Caki2 (cell line): ENCODE data around the gene PWWP2B. TPM values are rescaled to one million over a fixed set of nuclear protein-coding genes. Genes with fewer than 3 reads are reported as not detected.

Experiments
- DNase-seq: peaks from one replicate; pipeline ENCODE4 v3.0.0-alpha.2; 2015; ENCODE audit warnings: low read depth
- in situ Hi-C: cut with HindIII; loops from 2 replicates; pipeline ENCODE4 v1.10.0; 2016; ENCODE audit warnings: low sequenced_read_pairs, low pct_unique_long_range_greater_than_20kb, mixed read lengths
- total RNA-seq: library from RNA; depleted of rRNA; stranded (reverse); fragments of >200 nt; shearing (Covaris generic); gene quantifications from 2 replicates; pipeline ENCODE4 v1.2.3, GENCODE V29; 2014; ENCODE audit warnings: low replicate concordance

The PWWP2B gene
- total RNA-seq, 1 experiment from 2014 or later: 14.8 TPM

DNA sequence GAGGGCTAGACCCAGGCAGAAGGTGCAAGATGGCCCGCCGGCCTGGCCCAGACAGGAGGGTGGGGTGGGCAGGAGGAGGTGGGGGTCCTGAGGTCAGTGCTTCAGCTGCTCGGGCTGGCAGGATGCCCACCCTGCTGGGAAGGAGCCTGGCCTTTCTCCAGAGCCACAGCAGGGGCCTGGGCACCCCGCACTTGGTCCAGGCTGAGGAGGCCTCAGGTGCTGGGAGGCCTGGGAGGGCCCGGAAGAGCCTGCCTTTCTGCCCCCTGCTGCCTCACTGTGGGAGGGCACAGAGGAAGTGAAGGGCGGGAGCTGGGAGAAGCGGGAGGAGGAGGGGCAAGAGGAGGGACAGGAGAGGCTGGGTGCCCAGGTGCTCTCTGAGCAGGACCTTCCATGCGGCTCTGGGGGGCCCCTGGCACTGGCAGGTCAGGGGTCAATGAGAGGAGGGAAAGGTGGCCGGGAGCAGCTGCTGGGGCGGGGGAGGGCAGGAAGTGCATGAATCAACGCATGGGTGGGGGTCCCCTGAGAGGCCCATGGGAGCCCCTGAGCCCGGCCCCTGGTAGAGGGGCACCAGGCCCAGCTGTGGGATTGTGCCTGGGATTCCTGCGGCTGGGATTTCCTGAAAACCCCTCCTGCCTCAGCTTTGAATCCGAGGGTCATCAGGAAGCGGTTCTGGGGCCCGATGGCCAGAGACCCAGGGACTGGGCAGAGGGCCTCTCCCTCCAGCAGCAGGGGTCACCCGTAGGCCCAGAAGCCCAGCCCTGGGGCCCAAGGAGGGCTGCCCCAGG, 49.9 kb downstream of the PWWP2B start:
- peak; percentile 54 for DNase-seq
- in situ Hi-C loops: no loop called here

DNA sequence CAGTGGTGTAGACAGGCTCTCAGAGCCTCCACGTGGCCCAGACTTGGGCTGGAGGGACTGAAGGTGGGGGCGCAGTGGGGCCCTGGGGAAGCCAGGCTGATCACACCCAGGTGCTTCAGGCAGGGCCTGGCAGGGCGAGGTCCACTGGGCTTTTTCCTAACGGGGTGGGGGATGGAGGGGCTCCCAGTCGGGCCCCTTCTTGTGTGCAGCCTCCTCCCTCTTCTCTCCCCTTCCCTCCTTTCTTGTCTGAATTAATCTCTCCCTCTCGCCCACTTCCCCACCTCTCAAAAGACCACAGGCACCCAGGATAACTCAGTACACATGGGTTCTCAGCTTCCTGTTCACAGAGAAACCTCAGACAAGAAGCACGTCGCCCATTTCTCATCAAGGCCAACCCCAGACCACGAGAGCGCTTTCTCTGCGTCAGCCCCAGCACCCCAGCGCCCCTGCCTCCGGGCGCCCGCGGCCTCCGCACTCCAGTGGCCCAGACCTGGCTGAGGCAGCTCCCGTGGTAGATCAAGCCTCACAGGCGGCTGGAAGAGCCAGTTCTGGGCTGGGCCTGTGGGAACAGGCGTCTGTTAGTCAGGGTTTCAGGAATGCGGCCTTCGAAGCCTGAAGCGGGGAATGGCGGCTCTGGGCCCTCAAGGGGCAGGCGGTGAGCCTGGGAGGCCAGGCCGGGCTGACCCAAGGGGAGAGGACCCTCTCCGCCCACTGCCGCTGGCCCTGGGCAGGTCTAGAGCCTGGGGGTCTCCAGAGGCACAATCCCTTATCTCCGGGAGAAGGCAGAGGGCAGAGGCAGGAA, 50.6 kb downstream of the PWWP2B start:
- in situ Hi-C loops: no loop called here
- no peak for DNase-seq

DNA sequence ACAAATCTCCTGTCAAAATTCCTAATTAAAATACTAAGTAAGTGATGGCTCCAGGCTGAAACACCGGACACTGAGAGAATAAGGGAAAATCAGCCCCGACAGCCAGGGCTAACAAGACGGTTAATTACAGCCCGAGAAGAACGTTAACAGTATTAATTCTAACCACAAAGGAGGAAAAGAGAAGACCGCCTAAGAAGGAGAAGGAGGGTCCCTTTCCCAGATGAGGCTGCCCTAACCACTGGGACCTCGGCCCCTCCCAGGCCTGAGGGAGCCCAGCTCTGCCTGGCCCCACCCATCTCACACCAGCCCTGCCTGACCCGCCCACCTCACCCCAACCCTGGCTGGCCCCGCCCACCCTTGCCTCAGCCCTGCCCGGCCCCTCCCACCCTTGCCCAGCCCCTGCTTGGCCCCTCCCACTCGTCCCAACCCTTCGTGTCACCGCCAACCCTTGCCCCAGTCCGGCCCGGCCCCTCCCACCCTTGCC, 51.3 kb downstream of the PWWP2B start:
- peak; percentile 65 for DNase-seq
- in situ Hi-C loops: no loop called here

DNA sequence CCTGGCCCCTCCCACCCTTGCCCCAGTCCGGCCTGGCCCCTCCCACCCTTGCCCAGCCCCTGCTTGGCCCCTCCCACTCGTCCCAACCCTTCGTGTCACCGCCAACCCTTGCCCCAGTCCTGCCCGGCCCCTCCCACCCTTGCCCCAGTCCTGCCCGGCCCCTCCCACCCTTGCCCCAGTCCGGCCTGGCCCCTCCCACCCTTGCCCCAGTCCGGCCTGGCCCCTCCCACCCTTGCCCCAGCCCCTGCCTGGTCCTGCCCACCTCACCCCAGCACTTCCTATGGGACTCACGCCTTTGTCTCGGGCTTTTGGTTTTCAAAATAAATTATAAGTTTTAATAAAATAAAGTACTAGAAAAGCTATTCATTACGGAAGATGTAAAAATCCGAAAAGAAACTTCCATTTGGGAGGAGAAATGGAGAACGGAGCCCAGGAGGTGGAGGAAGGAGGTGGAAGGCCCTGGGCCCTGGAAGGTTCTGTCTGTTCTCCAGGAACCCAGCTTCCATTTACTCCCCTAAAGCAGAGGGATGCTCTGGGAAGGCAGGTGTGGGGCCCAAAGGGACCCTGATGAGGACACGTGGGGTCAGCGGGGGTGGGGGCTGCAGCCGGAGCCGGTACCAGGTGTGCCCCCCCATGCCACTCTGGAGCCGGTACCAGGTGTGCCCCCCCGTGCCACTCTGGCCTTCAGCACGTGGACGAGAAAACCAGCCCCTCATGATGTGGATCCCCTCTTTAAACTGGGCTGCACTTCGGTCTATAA, 52.2 kb downstream of the PWWP2B start:
- in situ Hi-C loops: no loop called here
- peak; percentile 28 for DNase-seq

DNA sequence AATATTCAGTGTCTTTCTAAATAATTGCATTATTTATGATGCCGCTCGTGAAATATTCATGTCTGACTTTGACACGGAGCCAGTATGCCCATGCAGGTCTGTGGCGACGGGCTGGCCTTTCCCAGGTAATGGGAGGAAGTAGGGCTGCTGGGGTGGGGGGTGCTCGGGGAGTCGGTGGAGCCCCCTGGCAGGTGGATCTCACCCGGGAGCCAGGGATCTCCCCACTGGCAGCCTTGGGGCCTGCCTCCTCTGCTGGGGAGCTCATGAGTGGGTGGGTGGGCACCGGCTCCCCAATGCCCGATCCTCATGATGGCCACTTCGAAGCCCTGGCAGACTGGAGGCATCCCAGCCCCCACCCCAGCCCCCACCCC, 52.8 kb downstream of the PWWP2B start:
- in situ Hi-C loops: no loop called here
- no peak for DNase-seq

DNA sequence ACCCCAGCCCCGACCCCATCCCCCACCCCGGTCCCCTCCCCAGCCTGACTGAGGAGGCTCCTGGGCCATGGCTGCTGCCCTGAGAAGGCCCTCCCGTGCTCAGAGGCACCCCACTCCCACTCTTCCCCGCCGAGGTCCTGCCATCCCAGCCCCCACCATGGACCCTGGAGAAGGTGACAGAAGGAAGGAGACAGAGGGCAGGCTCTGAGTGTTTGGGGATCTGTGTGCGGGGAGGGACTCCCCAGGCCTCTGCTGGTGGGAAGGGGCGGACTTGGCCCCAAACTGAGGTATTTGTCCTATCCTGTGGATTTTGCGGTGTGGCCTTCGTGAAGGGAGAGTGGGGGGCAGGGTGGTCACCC, 53.4 kb downstream of the PWWP2B start:
- in situ Hi-C loops: no loop called here

DNA sequence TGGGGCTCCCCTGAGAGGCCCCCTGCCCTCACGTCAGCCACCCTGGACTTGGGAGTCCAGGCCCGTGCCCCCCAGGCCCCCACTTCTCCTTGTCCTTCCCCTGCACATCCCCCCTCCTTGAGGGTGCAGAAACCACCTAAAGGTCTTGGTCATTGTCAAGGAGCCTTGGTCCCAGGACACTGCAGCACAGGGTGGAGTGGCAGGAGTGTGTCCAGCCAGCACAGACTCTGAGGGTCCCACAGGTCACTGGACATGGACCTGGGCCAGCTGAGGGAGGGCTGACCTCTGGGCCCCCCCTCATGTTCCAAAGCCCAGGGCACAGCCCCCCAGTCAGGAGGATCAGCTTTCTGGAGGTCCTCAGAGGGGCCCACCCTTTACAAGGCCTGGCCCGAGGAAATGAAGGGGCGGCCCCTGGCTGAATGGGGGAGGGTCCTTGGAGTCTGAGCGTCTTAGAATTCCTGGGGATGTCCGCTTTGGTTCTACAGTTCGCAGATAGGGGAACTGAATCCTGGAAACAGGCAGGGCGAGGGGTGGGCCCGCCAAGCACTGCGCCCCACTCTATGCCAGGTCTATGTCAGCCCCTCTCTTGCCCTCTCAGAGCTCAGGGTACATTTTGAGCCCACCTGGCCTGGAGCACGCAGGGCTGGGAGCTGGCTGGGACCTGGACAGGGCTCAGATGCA, 54.0 kb downstream of the PWWP2B start:
- in situ Hi-C loops: no loop called here
- DNase-seq: no peak

More for the DNA sequence above, 53.4 kb downstream of the PWWP2B start:
- no peak for DNase-seq

DNA sequence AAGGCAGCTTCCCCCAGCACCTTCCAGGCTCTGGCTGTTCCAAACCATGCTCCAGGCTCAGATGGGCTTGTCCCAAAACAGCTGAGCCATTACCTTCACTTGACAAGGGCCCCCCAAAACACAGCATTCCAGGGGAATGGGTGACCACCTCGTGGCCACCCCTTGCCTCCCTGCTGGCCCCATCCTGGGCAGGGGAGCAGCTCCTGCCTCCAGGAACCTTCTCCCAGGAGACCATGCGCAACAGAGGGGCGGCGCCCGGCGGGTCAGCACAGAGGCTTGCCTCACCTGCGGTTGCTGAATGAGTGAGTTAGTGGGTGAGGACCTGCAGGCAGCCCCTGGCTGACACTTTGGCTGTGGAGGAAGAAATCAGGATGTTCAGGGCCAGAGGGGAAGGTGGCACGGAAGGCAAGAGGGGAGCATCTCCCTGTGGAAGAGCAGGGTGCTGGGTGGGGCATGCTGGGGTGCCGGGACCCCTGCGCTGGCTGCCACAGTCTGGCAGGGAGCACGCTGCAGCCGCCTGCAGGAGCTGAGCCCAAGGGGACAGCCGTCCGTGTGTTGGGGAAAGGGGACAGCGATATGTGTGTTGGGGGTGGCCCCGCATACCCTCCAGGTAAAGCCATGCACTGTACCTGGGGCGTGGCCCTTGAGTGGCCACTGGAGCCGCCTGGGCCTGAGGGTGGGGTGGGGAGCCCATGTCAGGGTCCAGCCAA, 54.7 kb downstream of the PWWP2B start:
- DNase-seq: no peak
- in situ Hi-C loops: no loop called here

DNA sequence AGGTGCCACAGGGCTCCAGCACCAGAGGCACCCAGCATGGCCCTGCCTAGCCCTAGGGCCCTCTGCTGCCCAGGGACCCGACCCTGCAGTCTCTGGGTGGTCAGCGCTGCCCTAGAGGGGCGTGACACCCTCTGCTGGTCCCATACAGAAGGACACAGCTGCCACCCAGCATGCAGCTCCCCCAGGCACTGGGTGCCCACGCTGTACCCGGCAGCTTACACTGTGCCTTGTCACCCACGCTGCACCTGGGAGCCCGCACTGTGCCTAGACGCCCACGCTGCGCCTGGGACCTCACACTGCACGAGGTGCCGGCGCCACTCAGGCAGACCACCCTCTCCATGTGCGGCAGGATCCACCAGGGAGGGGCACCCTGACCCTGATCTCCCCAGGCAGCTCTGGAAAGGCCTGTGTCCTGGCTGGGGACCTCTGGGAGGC, 55.2 kb downstream of the PWWP2B start:
- in situ Hi-C loops: no loop called here
- no peak for DNase-seq

DNA sequence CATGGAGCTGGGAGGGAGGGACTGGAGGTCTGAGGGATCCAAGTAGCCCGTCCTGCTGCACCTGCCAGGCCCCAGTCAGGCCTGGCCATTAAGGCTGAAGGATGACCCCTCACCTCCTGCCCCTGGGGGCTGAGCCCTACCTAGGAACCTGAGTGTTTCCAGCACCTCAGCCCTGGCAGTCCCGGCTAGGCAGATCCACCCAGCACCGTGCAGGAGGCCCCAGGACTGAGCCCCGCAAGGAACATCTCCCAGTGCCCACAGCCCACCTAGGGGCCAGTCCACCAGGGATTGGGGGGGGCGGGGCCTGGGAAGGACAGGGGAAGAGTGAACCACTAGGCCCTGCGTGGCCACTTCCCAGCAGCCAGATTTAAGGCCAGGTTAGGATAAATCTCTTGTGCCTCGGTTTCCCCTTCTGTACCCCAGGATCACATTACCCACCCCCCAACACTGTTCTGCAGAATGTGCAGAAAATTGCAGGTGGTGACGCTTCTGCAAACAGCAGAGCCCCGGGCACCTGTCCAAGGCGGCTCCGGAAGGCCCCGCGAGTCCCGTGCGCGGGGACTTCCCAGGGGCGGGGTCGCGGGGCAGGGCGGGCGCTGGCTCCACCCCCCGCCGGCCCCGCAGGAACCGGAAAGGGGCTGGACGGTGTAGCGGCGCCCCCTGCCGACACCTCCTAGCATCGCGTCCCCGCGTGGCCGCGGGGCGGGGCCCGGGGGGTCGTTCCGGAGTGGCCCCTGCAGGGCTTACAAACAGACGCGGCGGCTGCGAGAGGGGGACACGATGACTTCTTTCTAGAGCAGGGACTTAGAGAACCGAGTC, 55.9 kb downstream of the PWWP2B start:
- peak; percentile 75 for DNase-seq
- in situ Hi-C loops: no loop called here

DNA sequence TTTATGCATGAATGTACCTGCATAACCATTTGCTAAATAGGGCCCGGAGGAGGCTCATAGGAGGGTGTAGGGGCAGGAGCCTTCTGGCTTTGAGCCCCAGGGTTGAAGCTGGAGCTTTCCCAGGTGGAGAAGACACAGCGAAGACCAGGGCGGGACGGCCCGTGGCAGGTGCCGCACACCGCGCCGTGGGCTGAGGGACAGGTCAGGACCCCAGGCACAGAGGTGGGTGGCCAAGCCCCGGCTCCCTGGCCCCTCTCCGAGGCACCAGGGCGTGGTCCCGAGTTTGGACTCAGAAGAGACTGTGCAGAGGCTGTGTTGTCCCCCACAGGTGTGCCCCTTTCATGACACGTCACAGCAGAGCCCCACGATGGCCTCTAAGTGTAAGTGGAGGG, 56.5 kb downstream of the PWWP2B start:
- in situ Hi-C loops: no loop called here

DNA sequence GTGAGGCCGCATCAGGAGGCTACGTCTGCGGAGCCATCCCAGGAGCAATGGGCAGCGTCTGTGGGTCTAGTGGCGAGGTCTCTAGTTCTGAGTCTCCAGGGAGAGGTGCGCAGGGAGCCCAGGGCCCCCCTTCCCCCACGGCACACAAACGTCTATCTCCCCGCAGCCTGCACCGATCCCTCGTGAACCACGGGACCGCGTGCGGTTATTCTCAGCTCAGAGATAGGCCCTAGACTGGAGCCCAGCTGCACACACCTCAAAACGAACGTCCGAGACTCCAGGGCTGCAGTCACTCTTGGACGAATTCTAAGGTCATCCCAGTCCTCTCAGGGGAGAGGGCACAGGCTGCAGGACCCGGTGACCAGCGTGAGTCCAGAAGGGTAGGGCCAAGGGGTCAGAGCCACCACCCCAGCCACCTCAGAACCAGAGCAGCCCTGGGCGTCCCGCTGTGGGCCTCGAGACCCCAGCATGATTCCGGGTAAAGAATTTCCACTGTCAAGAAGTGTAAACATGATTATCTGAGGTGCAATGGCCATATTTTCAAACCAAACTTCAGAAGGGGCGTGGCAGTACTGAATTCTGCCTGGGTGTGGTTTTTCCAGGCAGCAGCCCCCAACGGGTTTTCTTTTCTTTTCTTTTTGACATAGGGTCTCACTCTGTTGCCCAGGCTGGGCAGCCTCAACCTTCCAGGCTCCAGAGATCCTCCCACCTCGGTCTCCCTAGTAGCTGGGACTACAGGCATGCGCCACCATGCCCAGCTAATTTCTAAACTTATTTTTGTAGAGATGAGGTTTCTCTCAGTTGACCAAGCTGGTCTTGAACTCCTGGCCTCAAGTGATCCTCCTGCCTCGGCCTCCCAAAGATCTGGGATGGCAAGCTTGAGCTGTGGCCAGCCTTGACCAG, 57.5 kb downstream of the PWWP2B start:
- in situ Hi-C loops: no loop called here

More for the DNA sequence above, 56.5 kb downstream of the PWWP2B start:
- no peak for DNase-seq

DNA sequence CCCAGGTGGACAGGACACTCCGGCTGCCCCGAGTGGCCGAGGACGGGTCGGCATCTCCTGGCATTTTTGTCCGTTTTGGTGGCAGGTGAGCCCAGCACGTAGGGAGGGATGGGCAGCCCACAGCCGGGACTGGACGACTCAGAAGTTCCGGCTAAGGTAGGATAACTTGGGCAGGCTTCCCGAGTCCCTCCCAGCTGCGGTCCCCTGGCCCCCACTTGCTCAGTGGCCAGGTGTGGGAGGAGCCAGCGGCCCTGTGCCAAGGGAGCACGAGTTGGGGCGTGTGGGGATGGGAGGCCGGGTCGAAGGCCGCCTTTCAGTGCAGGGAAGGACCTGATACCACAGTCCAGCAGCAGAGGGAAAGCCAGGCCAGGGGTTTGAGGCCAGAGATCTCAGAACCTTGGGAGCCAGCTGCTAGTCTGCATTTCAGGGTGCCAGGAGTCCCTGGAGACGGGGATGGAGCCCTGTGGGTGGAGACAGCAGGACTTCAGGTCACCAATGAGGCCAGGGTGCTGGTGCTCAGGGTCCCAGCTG, 58.5 kb downstream of the PWWP2B start:
- no peak for DNase-seq
- in situ Hi-C loops: no loop called here

More for the DNA sequence above, 57.5 kb downstream of the PWWP2B start:
- DNase-seq: no peak

DNA sequence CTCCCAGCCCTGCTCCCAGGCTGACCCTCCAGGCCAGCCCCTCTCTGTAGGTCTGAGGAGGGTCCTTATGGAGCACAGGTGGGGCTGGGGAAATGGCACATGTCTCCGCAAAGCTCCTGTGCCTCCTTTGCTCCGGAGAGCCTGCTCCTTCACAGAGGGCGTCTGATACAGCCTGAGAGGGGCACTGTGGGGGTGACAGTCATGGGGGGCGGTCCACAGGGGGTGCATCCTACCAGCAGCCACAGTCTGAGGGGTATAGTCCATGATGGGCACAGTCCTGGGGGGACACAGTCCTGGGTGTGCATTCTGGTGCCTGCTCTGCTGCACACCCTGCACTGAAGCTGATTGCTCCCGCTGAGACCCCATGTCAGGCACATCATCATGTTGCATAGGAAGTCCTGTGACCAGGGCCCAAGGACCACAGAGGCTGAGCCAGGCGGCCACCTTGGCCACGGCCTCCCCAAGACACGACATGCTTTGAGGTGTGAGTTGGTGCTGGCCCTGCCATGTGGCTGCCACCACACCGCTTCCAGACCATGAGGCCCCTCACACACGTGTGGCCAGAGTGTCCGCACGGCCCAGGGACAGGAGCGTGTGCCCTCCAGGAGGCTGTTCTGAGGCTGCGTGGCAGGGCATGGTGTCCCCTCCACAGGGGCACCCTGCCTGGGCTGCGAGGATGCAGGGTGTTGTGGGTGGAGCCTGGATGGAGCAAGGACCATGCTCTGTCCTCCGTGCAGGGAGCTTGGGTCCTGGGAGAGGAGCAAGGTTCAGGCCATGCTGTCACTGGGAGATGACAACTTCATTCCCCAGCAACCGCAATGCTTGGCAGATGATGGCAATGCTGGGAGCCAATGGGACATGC, 59.2 kb downstream of the PWWP2B start:
- no peak for DNase-seq
- in situ Hi-C loops: no loop called here

DNA sequence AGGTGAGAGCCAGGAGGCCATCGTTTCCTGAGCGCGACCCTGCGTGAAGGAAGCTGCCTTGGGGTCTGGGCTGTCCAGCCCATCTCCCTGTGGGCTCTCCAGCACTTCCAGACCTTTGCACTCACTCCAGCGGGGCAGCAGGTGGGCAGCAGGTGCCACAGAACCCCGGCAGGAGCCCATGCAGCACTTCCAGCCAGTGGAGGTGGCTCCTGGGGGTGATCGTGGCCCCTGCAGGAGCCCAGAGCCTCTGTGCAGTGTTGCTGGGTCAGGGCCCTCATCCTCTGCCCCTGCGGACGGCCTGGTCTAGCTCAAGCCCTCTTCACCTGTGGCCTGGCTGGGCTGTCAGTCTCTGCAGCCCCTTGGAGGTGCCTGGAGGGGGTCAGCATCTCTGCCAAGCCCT, 59.9 kb downstream of the PWWP2B start:
- DNase-seq: no peak
- in situ Hi-C loops: no loop called here
